H1 (cell line): ENCODE measurements around the gene PAIP1. TPM values are rescaled to one million over a fixed set of nuclear protein-coding genes. Genes with fewer than 3 reads are reported as not detected.

Experiments used
- BCL11A ChIP-seq, 2 experiments: IDR thresholded peaks; one replicate each; pipeline ENCODE4 v1.6.1; 2011; ENCODE audit warnings: low read depth in 2 of 2, low read length in 2 of 2, mild to moderate bottlenecking in 2 of 2
- HDAC6 ChIP-seq: IDR thresholded peaks from one replicate; pipeline ENCODE4 v1.7.1; 2012; ENCODE audit warnings: low read depth, mild to moderate bottlenecking, inconsistent platforms, low read length, moderate library complexity
- polyA plus RNA-seq, 7 experiments: library from polyadenylated mRNA; depleted of rRNA in 3 of 7; stranded (reverse) in 5 of 7; unstranded in 2 of 7; fragments of >200 nt in 5 of 7; fragments of 200-250 nt in 2 of 7; gene quantifications; 1 replicate in 5 of 7; 2 replicates in 1 of 7; 4 replicates in 1 of 7; pipeline versions ENCODE4 v1.2.1 to v1.2.3, GENCODE V29; 2011 to 2013; ENCODE audit warnings: missing spikeins in 2 of 7, mixed read lengths in 2 of 7
- total RNA-seq: library from RNA; stranded (reverse); fragmentation: NEBNext Ultra II Directional; extraction: Animal tissue kit (Norgen Biotek cat#: 25700); gene quantifications from 2 replicates; pipeline ENCODE4 v1.2.1, GENCODE V29; 2021
- TF ChIP-seq, protein P1 (sequence below): fragments of 300-600 bp; sonication (generic); IDR thresholded peaks from 2 replicates; pipeline ENCODE4 v1.7.1; 2012; ENCODE audit warnings: low read length, moderate library complexity, mild to moderate bottlenecking, inconsistent platforms; ENCODE audit not compliant: insufficient replicate concordance

The PAIP1 gene
- total and polyA plus RNA-seq, 2 of the 8 experiments (the other 6 are each of a cell fraction or from before 2014, with no cell fraction given): 62.9 to 89.5 TPM

DNA sequence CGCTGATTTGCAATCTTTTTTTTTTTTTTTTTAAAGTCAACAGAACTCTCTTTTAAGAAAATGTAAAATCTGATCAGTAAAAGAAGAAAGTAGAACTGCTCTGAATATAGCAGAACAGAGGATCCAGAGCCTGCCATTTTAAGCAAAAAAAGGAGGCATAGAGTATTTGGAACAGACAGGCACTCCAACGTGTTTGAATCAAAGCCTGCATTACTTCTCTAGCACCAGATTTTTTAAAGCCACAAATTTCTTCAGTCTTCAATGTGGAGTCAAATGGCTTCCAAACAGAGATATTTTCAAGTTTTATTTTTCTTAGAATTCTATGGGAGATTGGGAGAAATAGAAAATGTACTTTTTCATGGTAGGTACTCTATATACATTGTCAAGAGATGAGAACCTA lies 5.1 kb downstream of the PAIP1 start (continued):
- TF ChIP-seq, protein P1, sequence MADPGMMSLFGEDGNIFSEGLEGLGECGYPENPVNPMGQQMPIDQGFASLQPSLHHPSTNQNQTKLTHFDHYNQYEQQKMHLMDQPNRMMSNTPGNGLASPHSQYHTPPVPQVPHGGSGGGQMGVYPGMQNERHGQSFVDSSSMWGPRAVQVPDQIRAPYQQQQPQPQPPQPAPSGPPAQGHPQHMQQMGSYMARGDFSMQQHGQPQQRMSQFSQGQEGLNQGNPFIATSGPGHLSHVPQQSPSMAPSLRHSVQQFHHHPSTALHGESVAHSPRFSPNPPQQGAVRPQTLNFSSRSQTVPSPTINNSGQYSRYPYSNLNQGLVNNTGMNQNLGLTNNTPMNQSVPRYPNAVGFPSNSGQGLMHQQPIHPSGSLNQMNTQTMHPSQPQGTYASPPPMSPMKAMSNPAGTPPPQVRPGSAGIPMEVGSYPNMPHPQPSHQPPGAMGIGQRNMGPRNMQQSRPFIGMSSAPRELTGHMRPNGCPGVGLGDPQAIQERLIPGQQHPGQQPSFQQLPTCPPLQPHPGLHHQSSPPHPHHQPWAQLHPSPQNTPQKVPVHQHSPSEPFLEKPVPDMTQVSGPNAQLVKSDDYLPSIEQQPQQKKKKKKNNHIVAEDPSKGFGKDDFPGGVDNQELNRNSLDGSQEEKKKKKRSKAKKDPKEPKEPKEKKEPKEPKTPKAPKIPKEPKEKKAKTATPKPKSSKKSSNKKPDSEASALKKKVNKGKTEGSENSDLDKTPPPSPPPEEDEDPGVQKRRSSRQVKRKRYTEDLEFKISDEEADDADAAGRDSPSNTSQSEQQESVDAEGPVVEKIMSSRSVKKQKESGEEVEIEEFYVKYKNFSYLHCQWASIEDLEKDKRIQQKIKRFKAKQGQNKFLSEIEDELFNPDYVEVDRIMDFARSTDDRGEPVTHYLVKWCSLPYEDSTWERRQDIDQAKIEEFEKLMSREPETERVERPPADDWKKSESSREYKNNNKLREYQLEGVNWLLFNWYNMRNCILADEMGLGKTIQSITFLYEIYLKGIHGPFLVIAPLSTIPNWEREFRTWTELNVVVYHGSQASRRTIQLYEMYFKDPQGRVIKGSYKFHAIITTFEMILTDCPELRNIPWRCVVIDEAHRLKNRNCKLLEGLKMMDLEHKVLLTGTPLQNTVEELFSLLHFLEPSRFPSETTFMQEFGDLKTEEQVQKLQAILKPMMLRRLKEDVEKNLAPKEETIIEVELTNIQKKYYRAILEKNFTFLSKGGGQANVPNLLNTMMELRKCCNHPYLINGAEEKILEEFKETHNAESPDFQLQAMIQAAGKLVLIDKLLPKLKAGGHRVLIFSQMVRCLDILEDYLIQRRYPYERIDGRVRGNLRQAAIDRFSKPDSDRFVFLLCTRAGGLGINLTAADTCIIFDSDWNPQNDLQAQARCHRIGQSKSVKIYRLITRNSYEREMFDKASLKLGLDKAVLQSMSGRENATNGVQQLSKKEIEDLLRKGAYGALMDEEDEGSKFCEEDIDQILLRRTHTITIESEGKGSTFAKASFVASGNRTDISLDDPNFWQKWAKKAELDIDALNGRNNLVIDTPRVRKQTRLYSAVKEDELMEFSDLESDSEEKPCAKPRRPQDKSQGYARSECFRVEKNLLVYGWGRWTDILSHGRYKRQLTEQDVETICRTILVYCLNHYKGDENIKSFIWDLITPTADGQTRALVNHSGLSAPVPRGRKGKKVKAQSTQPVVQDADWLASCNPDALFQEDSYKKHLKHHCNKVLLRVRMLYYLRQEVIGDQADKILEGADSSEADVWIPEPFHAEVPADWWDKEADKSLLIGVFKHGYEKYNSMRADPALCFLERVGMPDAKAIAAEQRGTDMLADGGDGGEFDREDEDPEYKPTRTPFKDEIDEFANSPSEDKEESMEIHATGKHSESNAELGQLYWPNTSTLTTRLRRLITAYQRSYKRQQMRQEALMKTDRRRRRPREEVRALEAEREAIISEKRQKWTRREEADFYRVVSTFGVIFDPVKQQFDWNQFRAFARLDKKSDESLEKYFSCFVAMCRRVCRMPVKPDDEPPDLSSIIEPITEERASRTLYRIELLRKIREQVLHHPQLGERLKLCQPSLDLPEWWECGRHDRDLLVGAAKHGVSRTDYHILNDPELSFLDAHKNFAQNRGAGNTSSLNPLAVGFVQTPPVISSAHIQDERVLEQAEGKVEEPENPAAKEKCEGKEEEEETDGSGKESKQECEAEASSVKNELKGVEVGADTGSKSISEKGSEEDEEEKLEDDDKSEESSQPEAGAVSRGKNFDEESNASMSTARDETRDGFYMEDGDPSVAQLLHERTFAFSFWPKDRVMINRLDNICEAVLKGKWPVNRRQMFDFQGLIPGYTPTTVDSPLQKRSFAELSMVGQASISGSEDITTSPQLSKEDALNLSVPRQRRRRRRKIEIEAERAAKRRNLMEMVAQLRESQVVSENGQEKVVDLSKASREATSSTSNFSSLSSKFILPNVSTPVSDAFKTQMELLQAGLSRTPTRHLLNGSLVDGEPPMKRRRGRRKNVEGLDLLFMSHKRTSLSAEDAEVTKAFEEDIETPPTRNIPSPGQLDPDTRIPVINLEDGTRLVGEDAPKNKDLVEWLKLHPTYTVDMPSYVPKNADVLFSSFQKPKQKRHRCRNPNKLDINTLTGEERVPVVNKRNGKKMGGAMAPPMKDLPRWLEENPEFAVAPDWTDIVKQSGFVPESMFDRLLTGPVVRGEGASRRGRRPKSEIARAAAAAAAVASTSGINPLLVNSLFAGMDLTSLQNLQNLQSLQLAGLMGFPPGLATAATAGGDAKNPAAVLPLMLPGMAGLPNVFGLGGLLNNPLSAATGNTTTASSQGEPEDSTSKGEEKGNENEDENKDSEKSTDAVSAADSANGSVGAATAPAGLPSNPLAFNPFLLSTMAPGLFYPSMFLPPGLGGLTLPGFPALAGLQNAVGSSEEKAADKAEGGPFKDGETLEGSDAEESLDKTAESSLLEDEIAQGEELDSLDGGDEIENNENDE: no peak
- TF ChIP-seq HDAC6 (no peak), BCL11A (IDR thresholded peaks at IDR 0.05; ENCODE audit: low read depth in 2 of 2, low read length in 2 of 2) (no peak)
